ENCODE results near the gene STAT6.
"Not testable (repeated sequence)": the region's sequence is repeated elsewhere in the genome, so short reads cannot be mapped to it uniquely, and the experiment has no call there.

The STAT6 gene

GRCh38 chr12:57126561-57126960 lies 15.4 kb upstream of the STAT6 start:
- DNase-seq (ENCODE audit: low read depth), result no peak

DNA sequence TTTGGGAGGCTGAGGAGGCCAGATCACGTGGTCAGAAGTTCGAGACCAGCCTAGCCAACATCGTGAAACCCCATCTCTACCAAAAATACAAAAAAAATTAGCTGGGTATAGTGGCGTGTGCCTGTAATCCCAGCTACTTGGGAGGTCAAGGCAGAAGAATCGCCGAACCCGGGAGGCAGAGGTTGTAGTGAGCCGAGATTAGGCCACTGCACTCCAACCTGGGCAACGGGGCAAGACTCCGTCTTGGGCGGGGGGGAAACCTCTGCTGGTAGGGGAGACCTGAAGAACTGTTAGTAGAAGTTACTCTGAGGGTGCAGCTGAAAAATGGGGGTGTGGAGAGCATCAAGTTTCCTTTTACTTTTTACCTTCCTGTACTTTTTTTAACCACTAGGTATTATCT lies 14.9 kb upstream of the STAT6 start:
- DNase-seq (ENCODE audit: low read depth), result no peak

DNA sequence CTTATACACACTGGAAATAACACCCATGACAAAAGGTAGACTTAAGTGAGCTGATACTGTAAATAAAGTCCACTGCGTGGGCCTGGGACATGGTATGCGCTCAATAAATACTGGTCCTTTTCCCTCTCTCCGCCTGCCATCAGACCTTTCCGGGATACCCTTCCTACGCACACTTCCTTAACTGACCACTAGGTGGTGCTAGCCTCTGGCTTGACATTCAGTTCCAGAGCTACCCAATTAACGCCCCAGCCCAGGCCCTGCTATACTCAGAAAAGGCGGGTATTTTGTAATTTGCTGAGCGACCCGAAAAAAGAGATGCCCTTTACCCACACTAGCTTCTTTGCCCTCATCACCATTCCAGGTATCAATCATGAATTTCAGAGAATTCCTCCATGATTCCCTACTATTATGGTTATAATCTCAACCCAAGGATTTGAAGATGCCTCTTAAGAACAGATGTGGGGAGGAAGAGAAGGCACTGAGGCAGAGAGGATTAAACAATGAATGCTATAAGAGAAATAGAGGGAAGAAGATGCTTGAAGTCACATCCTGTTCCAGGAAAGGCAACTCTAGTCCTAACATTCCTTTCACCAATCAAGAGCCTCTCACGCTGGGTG lies 13.2 kb upstream of the STAT6 start:
- DNase-seq (ENCODE audit: low read depth), result peak; percentile 81

GRCh38 chr12:57123813-57124212 lies 12.7 kb upstream of the STAT6 start:
- no peak for DNase-seq (ENCODE audit: low read depth)

GRCh38 chr12:57120718-57121117 lies 9.6 kb upstream of the STAT6 start:
- DNase-seq (ENCODE audit: low read depth), result not testable (repeated sequence)

DNA sequence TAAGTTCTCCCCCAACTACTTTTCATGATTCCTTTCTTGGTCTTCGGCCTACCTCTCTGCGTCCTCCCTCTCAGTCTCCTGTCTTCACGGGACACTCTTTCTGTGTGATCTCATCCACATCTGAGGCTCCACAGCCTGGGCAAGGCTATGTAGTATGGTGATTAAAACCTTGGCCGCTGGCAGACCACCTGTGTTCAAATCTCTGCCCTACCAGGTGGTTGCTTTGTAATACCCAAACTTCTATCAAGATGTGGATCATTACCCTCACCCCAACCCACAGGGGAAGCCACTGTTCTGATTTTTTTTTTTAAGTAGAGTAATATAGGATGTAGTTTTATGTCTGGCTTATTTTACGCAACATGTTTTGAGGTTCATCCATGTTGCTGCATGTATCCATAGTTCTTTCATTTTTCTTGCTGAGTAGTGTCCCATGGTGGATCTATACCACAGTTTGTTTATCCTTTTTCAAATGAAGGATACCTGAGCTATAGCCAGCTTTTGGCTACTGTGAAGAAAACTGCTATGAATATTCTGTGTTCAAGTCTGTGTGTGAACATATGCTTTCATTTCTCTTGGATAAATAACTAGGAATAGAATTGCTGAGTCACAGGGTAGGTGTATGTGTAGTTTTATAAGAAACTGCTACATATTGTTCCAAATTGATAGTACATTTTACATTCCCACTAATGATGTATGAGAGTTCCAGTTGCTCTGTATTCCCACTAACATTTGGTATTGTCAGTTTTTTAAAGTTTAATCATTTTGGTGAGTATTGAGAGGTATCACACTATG lies 8.3 kb upstream of the STAT6 start:
- DNase-seq (ENCODE audit: low read depth), result no peak

DNA sequence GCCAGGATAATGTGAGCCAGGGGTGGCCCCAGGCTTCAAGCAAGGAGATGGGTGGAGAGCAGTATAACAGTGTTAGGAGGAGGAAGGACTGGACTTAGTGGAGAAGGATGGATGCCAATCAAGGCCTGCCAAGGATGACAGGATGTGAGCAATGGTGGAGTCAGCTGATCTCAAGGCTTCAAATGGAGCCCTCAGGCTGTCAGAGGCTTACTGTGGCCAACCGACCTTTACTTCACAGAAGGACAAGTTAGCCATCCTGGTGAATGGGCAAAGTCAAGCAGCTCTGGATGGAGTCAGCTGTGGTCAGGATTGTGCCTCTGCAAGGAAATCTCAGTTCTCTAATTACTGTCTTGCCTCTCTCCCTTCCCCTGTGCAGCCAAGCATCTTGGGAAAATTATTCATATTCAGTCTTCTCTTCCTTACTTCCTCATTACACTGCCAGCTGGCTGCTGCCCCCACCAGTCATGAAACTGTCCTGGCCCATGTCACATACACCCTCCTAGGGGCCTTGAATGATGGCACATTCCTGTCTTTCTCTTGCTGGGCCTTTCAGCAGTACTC lies 7.6 kb upstream of the STAT6 start:
- DNase-seq (ENCODE audit: low read depth), result peak; percentile 90

DNA sequence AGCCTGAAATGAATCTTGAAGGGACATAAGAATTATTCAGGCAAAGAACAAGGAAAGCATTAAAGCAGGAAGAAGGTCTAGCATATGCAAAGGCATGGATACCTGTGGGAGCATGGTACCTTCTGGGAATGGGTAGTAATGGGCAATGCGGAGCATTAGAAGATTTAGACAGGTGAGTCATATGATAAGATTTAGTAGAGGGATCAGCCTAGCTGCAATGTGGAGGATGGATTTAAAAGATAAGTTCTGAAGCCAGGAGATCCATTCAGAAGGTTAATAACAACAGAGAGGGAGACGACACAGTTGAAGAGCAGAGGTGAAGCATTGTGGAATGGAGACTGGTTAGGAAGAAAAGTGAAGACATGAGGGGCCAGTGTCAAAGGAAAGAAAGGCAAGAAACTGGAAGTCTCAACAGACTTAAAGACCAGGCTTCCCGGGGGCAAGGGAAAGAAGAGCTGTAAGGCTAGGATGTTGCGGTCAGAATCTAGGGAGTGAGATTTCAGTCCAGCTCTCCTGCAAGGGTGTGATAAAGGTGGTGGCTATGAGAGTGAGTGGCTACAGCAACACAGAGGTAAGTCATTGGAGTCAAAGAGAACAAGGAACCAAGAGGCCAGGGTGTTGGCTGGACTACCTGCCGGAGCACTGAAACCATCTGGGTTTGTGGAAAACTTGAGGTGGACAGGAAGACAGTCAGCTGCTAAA lies 5.6 kb upstream of the STAT6 start:
- no peak for DNase-seq (ENCODE audit: low read depth)

GRCh38 chr12:57112492-57113294 lies 1.5 kb upstream of the STAT6 start:
- no peak for DNase-seq (ENCODE audit: low read depth)

GRCh38 chr12:57110104-57111030 lies 795 bp downstream of the STAT6 start:
- peak; percentile 82 for DNase-seq (ENCODE audit: low read depth)

DNA sequence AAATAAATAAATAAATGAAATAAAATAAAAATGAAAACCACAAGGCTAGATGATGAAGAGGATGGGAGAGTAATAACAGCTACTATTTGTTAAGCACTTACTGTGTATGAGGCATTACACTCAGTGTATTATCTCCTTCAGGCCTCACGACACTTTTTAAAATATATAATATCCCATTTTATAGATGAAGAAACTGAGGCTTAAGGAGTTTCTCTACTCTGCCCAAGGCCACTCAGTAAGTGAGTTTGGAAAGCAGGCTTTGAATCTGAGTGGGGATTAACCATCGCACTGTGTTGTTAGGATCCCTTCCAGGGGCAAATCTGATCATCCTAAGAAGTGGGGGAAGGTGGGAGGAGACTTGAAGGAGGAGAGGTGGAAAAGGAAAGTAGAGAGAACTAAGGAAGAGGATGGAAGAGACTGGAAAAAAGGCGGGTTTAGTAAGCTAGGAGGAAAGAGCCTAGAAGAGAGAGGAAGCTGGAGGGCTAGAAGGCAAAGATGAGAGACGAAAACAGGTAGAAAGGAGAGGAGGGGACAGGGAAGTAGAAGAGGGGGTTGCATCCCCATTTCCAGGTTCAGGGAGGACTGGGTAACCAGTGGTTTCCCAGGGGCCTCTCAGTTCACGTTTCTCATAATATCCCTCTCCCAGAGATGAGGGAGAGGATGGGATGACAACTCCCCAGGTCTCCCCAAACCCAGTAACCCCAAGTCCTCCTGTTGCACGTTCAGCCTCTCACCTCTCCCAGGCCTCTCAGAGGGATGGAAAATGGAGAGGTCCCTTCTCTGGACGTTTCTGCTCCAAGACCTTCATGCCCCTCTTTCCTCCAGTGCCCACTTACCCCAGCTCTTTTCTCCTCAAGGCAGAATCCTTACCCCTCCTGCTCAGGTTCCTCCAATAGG lies 1.7 kb downstream of the STAT6 start:
- no peak for DNase-seq (ENCODE audit: low read depth)

DNA sequence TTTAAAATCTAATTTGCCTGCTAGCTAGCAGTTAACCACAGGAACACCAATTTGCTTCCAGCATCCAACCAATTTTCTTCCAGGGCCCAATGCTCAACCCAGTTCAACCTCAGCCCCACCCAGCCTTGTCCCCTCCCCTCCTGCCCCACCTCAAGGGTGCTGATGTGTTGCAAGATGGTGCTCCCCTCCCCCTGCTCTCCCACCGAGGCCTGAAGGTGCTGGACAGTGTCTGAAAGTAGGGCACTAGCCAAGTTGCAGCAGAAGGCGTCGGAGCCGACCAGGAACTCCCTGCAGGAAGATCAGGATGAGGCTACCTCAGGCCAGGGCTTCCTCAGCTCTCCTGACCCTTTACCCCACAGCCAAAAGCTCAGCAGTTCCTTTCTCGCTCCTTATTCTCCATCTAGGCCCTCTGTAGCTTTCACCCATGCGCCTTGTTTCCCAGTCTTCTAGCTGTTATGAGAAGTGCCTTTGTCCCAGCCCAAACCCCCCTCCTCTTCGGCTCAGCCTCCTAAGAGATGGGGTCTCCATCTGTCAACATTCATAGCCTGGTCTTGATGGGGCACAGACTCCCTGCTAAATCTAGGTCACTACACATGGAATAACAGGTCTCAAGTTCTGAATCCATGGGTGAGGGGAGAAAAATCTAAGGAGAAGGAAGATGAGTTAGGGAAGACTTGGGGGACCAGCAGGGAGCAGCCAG lies 3.6 kb downstream of the STAT6 start:
- DNase-seq (ENCODE audit: low read depth), result no peak

GRCh38 chr12:57106021-57106708 lies 5.0 kb downstream of the STAT6 start:
- DNase-seq (ENCODE audit: low read depth), result no peak

GRCh38 chr12:57105011-57105753 lies 6.0 kb downstream of the STAT6 start:
- no peak for DNase-seq (ENCODE audit: low read depth)

DNA sequence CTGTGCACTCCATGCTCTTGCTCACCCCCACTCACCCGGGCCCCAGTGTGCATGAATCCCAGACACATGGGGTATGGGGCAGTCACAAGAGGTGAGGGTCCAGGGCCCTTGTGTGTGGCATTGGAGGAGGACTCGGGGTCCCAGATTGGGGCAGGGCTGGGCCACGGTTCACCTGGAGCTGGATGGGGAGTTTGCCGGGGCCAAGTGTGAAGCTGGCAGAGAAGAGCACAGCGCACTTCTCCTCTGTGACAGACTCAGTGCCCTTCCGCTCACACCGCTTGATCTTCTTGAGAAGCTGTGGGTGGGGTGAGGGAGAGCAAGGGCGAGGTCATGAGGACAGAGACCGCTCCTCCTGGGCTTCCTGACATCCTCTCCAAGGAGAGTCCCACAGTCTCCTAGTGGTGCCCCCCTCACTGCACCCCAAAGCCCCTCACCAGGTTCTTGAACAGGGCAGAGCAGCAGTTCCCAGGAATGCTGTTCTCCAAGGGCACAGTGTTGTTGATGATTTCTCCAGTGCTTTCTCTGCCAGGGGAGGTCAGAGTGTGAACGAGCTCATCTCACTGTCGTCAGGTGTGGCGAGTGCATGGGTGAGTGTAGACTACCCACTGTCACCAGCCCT lies 6.8 kb downstream of the STAT6 start:
- no peak for DNase-seq (ENCODE audit: low read depth)

DNA sequence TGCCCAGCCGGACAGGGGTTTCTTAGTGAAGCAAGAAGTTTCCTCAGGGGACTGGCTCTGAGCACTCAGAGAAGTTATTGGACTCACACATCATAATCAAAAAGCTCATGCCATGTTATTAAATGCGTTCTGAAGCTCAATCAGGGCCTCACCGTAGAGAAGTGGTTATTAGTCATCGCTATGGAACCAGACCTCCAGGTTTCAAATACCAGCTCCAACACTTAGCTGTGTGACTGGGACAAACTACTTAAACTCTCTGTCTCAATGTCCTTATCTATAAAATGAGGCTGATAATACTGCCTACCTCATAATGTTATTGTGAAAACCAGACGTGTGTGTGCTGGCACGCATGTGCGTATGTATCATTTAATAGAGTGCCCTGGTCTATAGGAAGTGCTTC lies 7.3 kb downstream of the STAT6 start:
- DNase-seq (ENCODE audit: low read depth), result no peak

- no peak for DNase-seq (ENCODE audit: low read depth)
Measured at GRCh38 chr12:57101892-57102695, 9.1 kb downstream of the STAT6 start.

All from EH (cell line).